Kidney (tissue), 22 donors: ENCODE measurements around the gene MRPL16. TPM values are rescaled to one million over a fixed set of nuclear protein-coding genes. Genes with fewer than 3 reads are reported as not detected.

Source experiments
- DNase-seq, 5 donors: peaks; one replicate each; pipeline ENCODE4 v3.0.0-alpha.2; 2013 to 2020
- FAIRE-seq: peaks from 2 replicates; lab custom pipeline; 2012; peaks lifted over from hg19 to GRCh38; lab: Jason Lieb, UNC
- H3K27ac ChIP-seq, 2 donors: one replicate each; pipeline ENCODE4 v1.7.0; 2013; ENCODE audit warnings: low read depth in 2 of 2, low read length in 2 of 2, inconsistent platforms in 1 of 2
- H3K27me3 ChIP-seq: one replicate; pipeline ENCODE4 v1.7.1; 2013; ENCODE audit warnings: low read length, inconsistent platforms; ENCODE audit not compliant: control insufficient read depth, insufficient read depth
- H3K36me3 ChIP-seq, 3 donors: one replicate each; pipeline versions ENCODE4 v1.7.0 to v1.7.1; 2013; ENCODE audit warnings: low read length in 3 of 3, control low read depth in 1 of 3, inconsistent platforms in 1 of 3; ENCODE audit not compliant: insufficient read depth in 3 of 3, control insufficient read depth in 2 of 3
- H3K4me1 ChIP-seq, 3 donors: one replicate each; pipeline versions ENCODE4 v1.7.0 to v1.7.1; 2013; ENCODE audit warnings: low read length in 3 of 3, inconsistent platforms in 1 of 3, low read depth in 1 of 3; ENCODE audit not compliant: control insufficient read depth in 2 of 3, insufficient read depth in 2 of 3
- H3K4me3 ChIP-seq, 3 donors: one replicate each; pipeline versions ENCODE4 v1.7.0 to v1.8.1; 2013; ENCODE audit warnings: low read length in 3 of 3, control low read depth in 1 of 3, inconsistent platforms in 1 of 3
- H3K9ac ChIP-seq, 3 donors: one replicate each; pipeline versions ENCODE4 v1.7.0 to v1.7.1; 2013; ENCODE audit warnings: low read length in 3 of 3, control low read depth in 1 of 3, inconsistent platforms in 1 of 3
- H3K9me3 ChIP-seq, 3 donors: one replicate each; pipeline versions ENCODE4 v1.7.0 to v1.7.1; 2013; ENCODE audit warnings: low read length in 3 of 3, control low read depth in 1 of 3, inconsistent platforms in 1 of 3; ENCODE audit not compliant: control insufficient read depth in 2 of 3, insufficient read depth in 1 of 3
- CTCF ChIP-seq: IDR thresholded peaks from 3 replicates; pipeline ENCODE4 v1.5.1; 2012; ENCODE audit warnings: mild to moderate bottlenecking, moderate library complexity, borderline replicate concordance; ENCODE audit not compliant: insufficient read depth; ENCODE audit errors: extremely low read depth
- intact Hi-C: fragments of 100-400 bp; cut with DNase I; formaldehyde crosslinking; loops from one replicate; pipeline ENCODE4 v1.11.1; 2022
- long read RNA-seq, 10 donors: library from polyadenylated mRNA in 1 of 10; unstranded in 1 of 10; transcript quantifications; one replicate each; pipeline ENCODE4 v2.0.0 and lab custom pipeline, GENCODE V29; 2021 to 2026
- polyA plus RNA-seq: library from polyadenylated mRNA; stranded (reverse); fragments of 350-450 nt; fragmentation: Illumina TruSeq; extraction: RNeasy Lipid Tissue Mini Kit (QIAGEN cat#74804); gene quantifications from one replicate; pipeline ENCODE4 v1.2.3, GENCODE V29; 2014; ENCODE audit warnings: low read depth, low replicate concordance; ENCODE audit not compliant: insufficient read depth
- total RNA-seq: library from RNA; stranded (reverse); fragmentation: NEBNext Ultra II Directional; extraction: Animal tissue kit (Norgen Biotek cat#: 25700); gene quantifications from one replicate; pipeline ENCODE4 v1.2.1, GENCODE V29; 2021
- donor health status: control.
- donor health status: control.
- donor health status: control.
- donor health status: control.
- donor health status: control.
- donor health status: DM: yes; HTN: yes; CAD: no.
- donor health status: Normal renal cell carcinoma (clear cell type).

MRPL16 gene
- 38.0 TPM for total RNA-seq
- 109 TPM for polyA plus RNA-seq
- long read RNA-seq, donor 1, transcript MRPL16-201 (4 exons, 1,182 nt): major isoform, 30 of 31 reads
- long read RNA-seq, donor 1, partial matches to known transcripts: 0 of 31 reads
- long read RNA-seq, donor 1, other reads (novel, unspliced or antisense): 0 of 31 reads
- long read RNA-seq, donor 2, transcript MRPL16-201 (4 exons, 1,182 nt): major isoform, 36 of 39 reads
- long read RNA-seq, donor 2, partial matches to known transcripts: 0 of 39 reads
- long read RNA-seq, donor 2, other reads (novel, unspliced or antisense): 0 of 39 reads
- long read RNA-seq, donor 3, transcript MRPL16-201 (4 exons, 1,182 nt): major isoform, 46 of 48 reads
- long read RNA-seq, donor 3, partial matches to known transcripts: 0 of 48 reads
- long read RNA-seq, donor 3, other reads (novel, unspliced or antisense): 0 of 48 reads
- long read RNA-seq, donor 4, transcript MRPL16-201 (4 exons, 1,182 nt): major isoform, 31 of 31 reads
- long read RNA-seq, donor 4, partial matches to known transcripts: 0 of 31 reads
- long read RNA-seq, donor 4, other reads (novel, unspliced or antisense): 0 of 31 reads
- long read RNA-seq, donor 5, transcript MRPL16-201 (4 exons, 1,182 nt): major isoform, 5 of 5 reads
- long read RNA-seq, donor 5, partial matches to known transcripts: 0 of 5 reads
- long read RNA-seq, donor 5, other reads (novel, unspliced or antisense): 0 of 5 reads
- long read RNA-seq, donor 6, transcript MRPL16-201 (4 exons, 1,182 nt): major isoform, 49 of 49 reads
- long read RNA-seq, donor 6, partial matches to known transcripts: 0 of 49 reads
- long read RNA-seq, donor 6, other reads (novel, unspliced or antisense): 0 of 49 reads
- long read RNA-seq, donor 7, transcript MRPL16-201 (4 exons, 1,182 nt): major isoform, 26 of 38 reads
- long read RNA-seq, donor 7, partial matches to known transcripts: 6 of 38 reads
- long read RNA-seq, donor 7, other reads (novel, unspliced or antisense): 4 of 38 reads
- long read RNA-seq, donor 8, transcript MRPL16-201 (4 exons, 1,182 nt): major isoform, 37 of 41 reads
- long read RNA-seq, donor 8, partial matches to known transcripts: 0 of 41 reads
- long read RNA-seq, donor 8, other reads (novel, unspliced or antisense): 0 of 41 reads
- long read RNA-seq, donor 9, transcript MRPL16-201 (4 exons, 1,182 nt): major isoform, 15 of 15 reads
- long read RNA-seq, donor 9, partial matches to known transcripts: 0 of 15 reads
- long read RNA-seq, donor 9, other reads (novel, unspliced or antisense): 0 of 15 reads
- long read RNA-seq, donor 10, transcript MRPL16-201 (4 exons, 1,182 nt): major isoform, 16 of 17 reads
- long read RNA-seq, donor 10, partial matches to known transcripts: 0 of 17 reads
- long read RNA-seq, donor 10, other reads (novel, unspliced or antisense): 0 of 17 reads

GRCh38 chr11:59810189-59810910, at the start of gene MRPL16:
Gene MRPL16, minus strand, starts transcription at chr11:59810778. Its CDS starts 120 bp downstream, at chr11:59810658.
- peaks cover 0 to 9% (median 0%) of the 10 kb centered on the region in 3 donors for H3K4me1 ChIP-seq
- intact Hi-C loops: no loop called here
- FAIRE-seq (no peak), DNase-seq (peak; percentile 94 to 96 (median 96))
- peak within 1 kb of the TSS; percentile 61 to 79 for H3K27ac ChIP-seq
- no peaks in the 10 kb centered on the region for H3K27me3 ChIP-seq
- peaks cover 0 to 15% (median 12%) of the 10 kb centered on the region in 3 donors for H3K36me3 ChIP-seq
- peak within 1 kb of the TSS; percentile 91 to 97 (median 94) for H3K4me3 ChIP-seq
- peak within 1 kb of the TSS; percentile 92 to 95 (median 93) for H3K9ac ChIP-seq
- peak; percentile 26 for TF ChIP-seq CTCF
- H3K9me3 ChIP-seq: no peaks in the 10 kb centered on the region

GRCh38 chr11:59859673-59860072, 49.1 kb upstream of the MRPL16 start:
- H3K27me3 ChIP-seq: no peaks in the 10 kb centered on the region
- FAIRE-seq: no peak
- intact Hi-C loops: no loop called here

More at GRCh38 chr11:59859673-59860072, 49.1 kb upstream of the MRPL16 start:
- no peaks in the 10 kb centered on the region for H3K36me3 ChIP-seq
- H3K27ac ChIP-seq: no peak overlapping the region
- no peak overlapping the region for H3K9ac ChIP-seq
- H3K4me1 ChIP-seq: no peaks in the 10 kb centered on the region
- no peak for DNase-seq
- H3K4me3 ChIP-seq: no peak overlapping the region
- no peak for TF ChIP-seq CTCF
- H3K9me3 ChIP-seq: no peaks in the 10 kb centered on the region
